OCI-LY7 (cell line): ENCODE measurements around the gene TM9SF1. TPM values are rescaled to one million over a fixed set of nuclear protein-coding genes. Genes with fewer than 3 reads are reported as not detected.

Experiments
- BruUV-seq: library from RNA; stranded (reverse); fragments of 400-500 nt; replicated peaks from 2 replicates; lab custom pipeline; 2021; lab: Mats Ljungman, UMichigan
- CTCF ChIA-PET: fragments of 300-600 bp; sonication (Branson Sonifier 250); formaldehyde crosslinking; loops from one replicate; lab custom pipeline; 2022; ENCODE audit warnings: antibody characterized with exemption; ENCODE audit not compliant: unreplicated experiment; lab: Charles Lee
- POLR2A ChIA-PET: fragments of 300-600 bp; sonication (Branson Sonifier 250); formaldehyde crosslinking; loops from one replicate; lab custom pipeline; 2022; ENCODE audit warnings: antibody characterized with exemption; lab: Charles Lee
- DNase-seq: peaks from one replicate; pipeline ENCODE4 v3.0.0-alpha.2; 2015; ENCODE audit warnings: low spot score
- H2AFZ ChIP-seq: fragments of 200-600 bp; sonication (generic), shearing (Covaris generic); 2 replicates; pipeline ENCODE4 v1.6.1; 2014; ENCODE audit warnings: mild to moderate bottlenecking, antibody characterized with exemption, low read length, moderate library complexity
- H3K27ac ChIP-seq: fragments of 200-600 bp; sonication (generic); 2 replicates; pipeline ENCODE4 v1.5.1; 2014; ENCODE audit warnings: mixed run types, low read depth, mild to moderate bottlenecking, moderate library complexity, low read length, inconsistent platforms; ENCODE audit not compliant: poor library complexity, severe bottlenecking
- H3K36me3 ChIP-seq: fragments of 200-600 bp; sonication (generic); 2 replicates; pipeline ENCODE4 v1.6.1; 2014; ENCODE audit warnings: mild to moderate bottlenecking, antibody characterized with exemption, low read length, moderate library complexity, mixed read lengths; ENCODE audit not compliant: insufficient read depth
- H3K4me1 ChIP-seq: fragments of 200-600 bp; sonication (generic); 2 replicates; pipeline ENCODE4 v1.5.1; 2014; ENCODE audit warnings: mild to moderate bottlenecking, low read length; ENCODE audit not compliant: insufficient read depth, poor library complexity, severe bottlenecking
- H3K4me2 ChIP-seq: fragments of 200-600 bp; sonication (generic); 2 replicates; pipeline ENCODE4 v1.6.1; 2014; ENCODE audit warnings: mild to moderate bottlenecking, low read length
- H3K4me3 ChIP-seq: fragments of 200-600 bp; sonication (generic); 2 replicates; pipeline ENCODE4 v1.5.1; 2014; ENCODE audit warnings: mild to moderate bottlenecking, low read depth, low read length; ENCODE audit not compliant: poor library complexity, severe bottlenecking
- H3K79me2 ChIP-seq: fragments of 200-600 bp; sonication (generic); 2 replicates; pipeline ENCODE4 v1.6.1; 2016; ENCODE audit warnings: low read depth, mild to moderate bottlenecking, low read length, moderate library complexity, mixed read lengths; ENCODE audit not compliant: insufficient read depth
- H3K9me2 ChIP-seq: fragments of 200-600 bp; sonication (generic); 2 replicates; pipeline ENCODE4 v1.6.1; 2016; ENCODE audit warnings: mild to moderate bottlenecking, low read length, mixed read lengths; ENCODE audit not compliant: insufficient read depth
- H3K9me3 ChIP-seq: fragments of 200-600 bp; sonication (generic); 2 replicates; pipeline ENCODE4 v1.6.1; 2014; ENCODE audit warnings: mild to moderate bottlenecking, mixed run types, low read length, mixed read lengths
- H4K20me1 ChIP-seq: fragments of 200-600 bp; sonication (generic); 2 replicates; pipeline ENCODE4 v1.6.1; 2014; ENCODE audit warnings: mild to moderate bottlenecking, antibody characterized with exemption, low read length, moderate library complexity, mixed read lengths; ENCODE audit not compliant: insufficient read depth
- EZH2phosphoT487 ChIP-seq: fragments of 200-600 bp; sonication (generic); IDR thresholded peaks from 2 replicates; pipeline ENCODE4 v1.6.1; 2018; ENCODE audit warnings: low read depth, borderline replicate concordance, mild to moderate bottlenecking, mixed run types, antibody characterized with exemption, low read length, moderate library complexity, mixed read lengths
- intact Hi-C: fragments of 100-400 bp; cut with micrococcal nuclease; formaldehyde crosslinking; loops from one replicate; pipeline ENCODE4 v1.10.0; 2022; ENCODE audit not compliant: unreplicated experiment
- total RNA-seq, 2 experiments: library from RNA; depleted of rRNA in 1 of 2; stranded (reverse); fragments of >200 nt in 1 of 2; shearing (Covaris generic) in 1 of 2; gene quantifications; 2 replicates each; pipeline ENCODE4 v1.2.3, GENCODE V29; 2014 to 2022
- TF ChIP-seq, protein P1 (sequence below): fragments of 200-600 bp; sonication (generic); conservative IDR thresholded peaks from 2 replicates; pipeline ENCODE4 v1.5.1; 2014; ENCODE audit warnings: mild to moderate bottlenecking, antibody characterized with exemption, low read length, moderate library complexity, mixed read lengths

Gene TM9SF1
- total RNA-seq, 2 experiments from 2014 or later: 23.4 to 27.8 TPM

GRCh38 chr14:24231263-24232120 is 36.3 kb upstream of the TM9SF1 start:
- Histone ChIP-seq H3K79me2 (peaks cover 55% of the 10 kb centered on the region), H3K36me3 (peaks cover 50% of the 10 kb centered on the region), H2AFZ (peak overlapping the region; percentile 94), H3K4me1 (peaks cover 30% of the 10 kb centered on the region), H3K4me2 (peak overlapping the region; percentile 87), H3K9me2 (no peaks in the 10 kb centered on the region), H3K27ac (peak overlapping the region; percentile 74), H4K20me1 (no peaks in the 10 kb centered on the region), H3K4me3 (peak overlapping the region; percentile 84), H3K9me3 (no peaks in the 10 kb centered on the region)
- POLR2A ChIA-PET: interaction anchor here (0.6 to 1.2 kb wide), 6 partner anchors 11 to 139 kb away, joined by 3 to 5 read pairs (median 4); partner anchors contain the start of genes IRF9 and TINF2
- TF ChIP-seq, protein P1, sequence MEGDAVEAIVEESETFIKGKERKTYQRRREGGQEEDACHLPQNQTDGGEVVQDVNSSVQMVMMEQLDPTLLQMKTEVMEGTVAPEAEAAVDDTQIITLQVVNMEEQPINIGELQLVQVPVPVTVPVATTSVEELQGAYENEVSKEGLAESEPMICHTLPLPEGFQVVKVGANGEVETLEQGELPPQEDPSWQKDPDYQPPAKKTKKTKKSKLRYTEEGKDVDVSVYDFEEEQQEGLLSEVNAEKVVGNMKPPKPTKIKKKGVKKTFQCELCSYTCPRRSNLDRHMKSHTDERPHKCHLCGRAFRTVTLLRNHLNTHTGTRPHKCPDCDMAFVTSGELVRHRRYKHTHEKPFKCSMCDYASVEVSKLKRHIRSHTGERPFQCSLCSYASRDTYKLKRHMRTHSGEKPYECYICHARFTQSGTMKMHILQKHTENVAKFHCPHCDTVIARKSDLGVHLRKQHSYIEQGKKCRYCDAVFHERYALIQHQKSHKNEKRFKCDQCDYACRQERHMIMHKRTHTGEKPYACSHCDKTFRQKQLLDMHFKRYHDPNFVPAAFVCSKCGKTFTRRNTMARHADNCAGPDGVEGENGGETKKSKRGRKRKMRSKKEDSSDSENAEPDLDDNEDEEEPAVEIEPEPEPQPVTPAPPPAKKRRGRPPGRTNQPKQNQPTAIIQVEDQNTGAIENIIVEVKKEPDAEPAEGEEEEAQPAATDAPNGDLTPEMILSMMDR: no peak
- TF ChIP-seq EZH2phosphoT487: no peak
- intact Hi-C loops: loop anchor here (1.0 kb wide), 1 partner anchor 18 kb away; the partner anchor contains the start of gene CHMP4A
- CTCF ChIA-PET: no interaction called here
- TSS peak; percentile 61 for BruUV-seq
- peak; percentile 43 for DNase-seq

DNA sequence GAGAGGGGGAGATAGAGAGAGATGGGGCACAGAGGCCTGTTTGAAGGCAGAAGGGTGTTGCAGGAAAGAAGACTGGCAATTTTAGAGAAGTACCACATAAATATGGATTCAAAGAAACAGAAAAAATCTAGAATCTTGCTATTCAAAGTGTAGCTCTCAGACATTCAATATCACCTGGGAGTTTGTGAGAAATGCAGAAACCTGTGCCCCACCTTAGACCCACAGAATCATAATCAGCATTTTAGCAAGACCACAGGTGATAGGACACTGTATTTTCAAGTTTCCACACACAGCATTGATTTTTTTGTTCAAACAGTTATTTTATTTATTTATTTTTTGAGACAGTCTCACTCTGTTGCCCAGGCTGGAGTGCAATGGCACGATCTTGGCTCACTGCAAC is 33.7 kb upstream of the TM9SF1 start:
- DNase-seq: no peak
- intact Hi-C loops: no loop called here
- H3K4me1 ChIP-seq: peaks cover 16% of the 10 kb centered on the region
- H3K4me3 ChIP-seq: no peak overlapping the region
- H3K9me3 ChIP-seq: no peaks in the 10 kb centered on the region
- no peak overlapping the region for H3K27ac ChIP-seq
- no peak overlapping the region for H2AFZ ChIP-seq
- ChIA-PET CTCF (interaction anchor here (0.6 kb wide), 1 partner anchor 69 kb away, joined by 4 read pairs; no protein-coding TSS in a partner anchor), POLR2A (interaction anchor here (0.6 to 1.4 kb wide), 4 partner anchors 9 to 241 kb away, joined by 3 to 4 read pairs (median 4); partner anchors contain the start of gene TINF2)
- H3K79me2 ChIP-seq: peaks cover 71% of the 10 kb centered on the region
- no TSS peak for BruUV-seq
- no peaks in the 10 kb centered on the region for H3K9me2 ChIP-seq
- H4K20me1 ChIP-seq: no peaks in the 10 kb centered on the region
- no peak overlapping the region for H3K4me2 ChIP-seq
- no peak for TF ChIP-seq EZH2phosphoT487
- TF ChIP-seq, protein P1: no peak
- H3K36me3 ChIP-seq: peaks cover 43% of the 10 kb centered on the region
